ENCODE measurements around the gene HS6ST1.

DNA sequence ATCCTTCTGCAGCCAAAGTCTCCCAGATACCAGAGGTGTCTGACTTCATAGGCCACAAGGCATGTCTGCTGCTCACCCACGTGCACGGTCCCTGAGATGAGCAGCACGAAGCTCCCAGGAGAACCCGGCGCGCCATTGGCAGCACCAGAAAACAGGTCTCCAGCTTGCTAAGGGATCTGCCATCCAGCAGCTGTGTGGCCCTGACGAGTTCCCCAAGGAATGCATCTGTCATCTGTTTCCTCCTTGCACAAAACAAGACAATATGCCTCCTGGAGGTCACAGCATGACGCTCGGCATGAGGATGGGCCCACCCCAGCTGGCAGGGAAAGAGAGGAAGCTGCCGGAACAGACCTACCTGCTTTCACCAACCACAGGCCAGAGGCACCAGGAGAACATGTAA, 29.2 kb downstream of the HS6ST1 start:
- TF ChIP-seq, protein P1, sequence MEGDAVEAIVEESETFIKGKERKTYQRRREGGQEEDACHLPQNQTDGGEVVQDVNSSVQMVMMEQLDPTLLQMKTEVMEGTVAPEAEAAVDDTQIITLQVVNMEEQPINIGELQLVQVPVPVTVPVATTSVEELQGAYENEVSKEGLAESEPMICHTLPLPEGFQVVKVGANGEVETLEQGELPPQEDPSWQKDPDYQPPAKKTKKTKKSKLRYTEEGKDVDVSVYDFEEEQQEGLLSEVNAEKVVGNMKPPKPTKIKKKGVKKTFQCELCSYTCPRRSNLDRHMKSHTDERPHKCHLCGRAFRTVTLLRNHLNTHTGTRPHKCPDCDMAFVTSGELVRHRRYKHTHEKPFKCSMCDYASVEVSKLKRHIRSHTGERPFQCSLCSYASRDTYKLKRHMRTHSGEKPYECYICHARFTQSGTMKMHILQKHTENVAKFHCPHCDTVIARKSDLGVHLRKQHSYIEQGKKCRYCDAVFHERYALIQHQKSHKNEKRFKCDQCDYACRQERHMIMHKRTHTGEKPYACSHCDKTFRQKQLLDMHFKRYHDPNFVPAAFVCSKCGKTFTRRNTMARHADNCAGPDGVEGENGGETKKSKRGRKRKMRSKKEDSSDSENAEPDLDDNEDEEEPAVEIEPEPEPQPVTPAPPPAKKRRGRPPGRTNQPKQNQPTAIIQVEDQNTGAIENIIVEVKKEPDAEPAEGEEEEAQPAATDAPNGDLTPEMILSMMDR (conservative IDR thresholded peaks at IDR 0.05; ENCODE audit: low read length) = no peak
- TF ChIP-seq EZH2phosphoT487 (IDR thresholded peaks at IDR 0.05; ENCODE audit: borderline replicate concordance, low read depth, low read length) = no peak
